Measurements from ENCODE around the gene NR2F6. TPM values are rescaled to one million over a fixed set of nuclear protein-coding genes. Genes with fewer than 3 reads are reported as not detected.
A peak's percentile ranks its signal among the peaks of the same experiment; 100 is the strongest.

NR2F6 gene
- total RNA-seq, 2 donors from 2014 or later, result 129 to 195 TPM

- Histone ChIP-seq H3K9ac (ENCODE audit: low read depth in 2 of 2, low read length in 2 of 2) (peak overlapping the region in 1 of 2 donors; percentile 26), H3K27ac (peak overlapping the region; percentile 77), H3K36me3 (no peaks in the 10 kb centered on the region), H3K27me3 (no peaks in the 10 kb centered on the region), H3K9me3 (no peaks in the 10 kb centered on the region), H3K4me3 (peak overlapping the region; percentile 51), H3K4me1 (peaks cover 9% of the 10 kb centered on the region)
- intact Hi-C loops (cut with DNase I), result no loop called here
- no peak for DNase-seq
- no peak for TF ChIP-seq CTCF (IDR thresholded peaks at IDR 0.05)
Observed at GRCh38 chr19:17216058-17216670, 29.6 kb downstream of the NR2F6 start.

DNA sequence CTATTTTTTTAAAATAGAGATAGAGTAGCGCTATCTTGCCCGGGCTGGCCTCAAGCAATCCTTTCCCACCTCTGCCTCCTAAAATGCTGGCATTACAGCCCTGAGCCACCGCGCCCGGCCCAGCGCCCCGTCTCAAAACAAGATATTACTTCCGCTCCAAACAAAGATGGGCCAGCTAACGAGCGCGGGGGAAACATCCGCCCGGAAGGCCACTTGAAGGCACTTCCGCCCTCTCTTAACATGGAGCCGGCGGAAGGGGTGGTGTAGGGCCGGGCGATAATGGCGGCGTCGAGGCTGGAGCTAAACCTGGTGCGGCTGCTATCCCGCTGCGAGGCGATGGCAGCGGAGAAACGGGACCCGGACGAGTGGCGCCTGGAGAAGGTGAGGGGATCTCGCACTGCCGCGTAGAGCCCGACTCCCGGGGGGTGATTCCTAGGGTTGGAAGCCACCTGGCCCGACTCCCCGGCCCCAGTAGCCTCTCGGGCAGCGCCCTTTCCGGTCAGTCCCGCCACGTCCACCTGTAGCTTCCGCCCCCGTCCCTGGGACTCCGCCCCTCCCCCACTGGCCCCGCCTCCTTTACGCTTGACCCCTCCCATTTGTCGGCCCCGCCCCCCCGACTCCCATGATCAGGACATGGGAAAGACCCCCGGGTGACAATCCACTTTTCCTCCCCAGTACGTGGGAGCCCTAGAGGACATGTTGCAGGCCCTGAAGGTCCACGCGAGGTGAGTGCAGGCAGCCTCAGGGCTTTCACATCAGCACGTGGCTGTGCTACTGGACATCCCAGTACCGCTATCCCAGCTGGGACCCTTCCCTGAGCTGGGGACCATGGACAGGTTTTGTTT lies 30.4 kb downstream of the NR2F6 start, which contains the start of gene USE1:
USE1 (plus strand) TSS at position 231 of the 845 bp plus-strand sequence; CDS start at position 280, 49 bp downstream.
- no peaks in the 10 kb centered on the region for H3K36me3 ChIP-seq
- DNase-seq, result peak; percentile 92
- intact Hi-C loops (cut with DNase I), result no loop called here
- peak within 1 kb of the TSS; percentile 51 for H3K4me3 ChIP-seq
- peak within 1 kb of the TSS; percentile 84 to 95 for H3K9ac ChIP-seq (ENCODE audit: low read depth in 2 of 2, low read length in 2 of 2)
- no peaks in the 10 kb centered on the region for H3K27me3 ChIP-seq
- no peaks in the 10 kb centered on the region for H3K9me3 ChIP-seq
- TF ChIP-seq CTCF (IDR thresholded peaks at IDR 0.05), result no peak
- H3K4me1 ChIP-seq, result peaks cover 8% of the 10 kb centered on the region
- H3K27ac ChIP-seq, result peak within 1 kb of the TSS; percentile 77

DNA sequence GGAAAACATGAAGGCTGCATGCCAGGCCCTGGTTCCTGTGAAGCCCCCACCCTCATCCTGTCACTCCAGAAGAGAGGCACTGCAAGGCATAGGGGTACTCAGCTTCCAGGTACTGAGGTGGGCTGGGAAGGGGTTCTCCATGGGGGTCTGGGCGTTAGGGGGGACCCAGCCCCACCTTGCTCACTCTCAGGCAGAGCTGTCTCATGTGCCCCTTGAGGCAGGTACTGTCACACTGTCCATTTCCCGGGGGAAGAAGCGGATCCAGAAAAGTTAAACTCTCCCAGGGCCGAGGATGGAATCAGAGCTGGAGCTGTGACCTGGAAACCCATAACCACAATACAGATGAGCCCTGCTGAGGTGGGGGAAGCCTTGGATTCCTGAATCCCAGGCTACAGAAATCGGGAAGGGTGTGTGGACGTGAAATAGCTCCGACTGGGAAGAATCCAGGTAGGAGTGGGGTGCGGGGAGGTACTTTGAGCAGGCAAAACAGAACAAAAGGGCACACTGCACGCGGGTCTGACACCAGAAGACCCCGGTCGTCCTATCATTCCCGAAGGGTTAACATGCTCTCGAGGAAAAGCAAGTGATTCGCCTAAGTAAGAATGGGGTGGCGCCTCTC lies 31.1 kb downstream of the NR2F6 start:
- H3K27me3 ChIP-seq, result no peaks in the 10 kb centered on the region
- DNase-seq, result no peak
- H3K4me1 ChIP-seq, result peaks cover 3% of the 10 kb centered on the region
- peak overlapping the region; percentile 54 to 84 for H3K9ac ChIP-seq (ENCODE audit: low read depth in 2 of 2, low read length in 2 of 2)
- peak overlapping the region; percentile 51 for H3K4me3 ChIP-seq
- no peaks in the 10 kb centered on the region for H3K36me3 ChIP-seq
- no peak for TF ChIP-seq CTCF (IDR thresholded peaks at IDR 0.05)
- intact Hi-C loops (cut with DNase I), result no loop called here
- H3K27ac ChIP-seq, result peak overlapping the region; percentile 77
- H3K9me3 ChIP-seq, result no peaks in the 10 kb centered on the region

DNA sequence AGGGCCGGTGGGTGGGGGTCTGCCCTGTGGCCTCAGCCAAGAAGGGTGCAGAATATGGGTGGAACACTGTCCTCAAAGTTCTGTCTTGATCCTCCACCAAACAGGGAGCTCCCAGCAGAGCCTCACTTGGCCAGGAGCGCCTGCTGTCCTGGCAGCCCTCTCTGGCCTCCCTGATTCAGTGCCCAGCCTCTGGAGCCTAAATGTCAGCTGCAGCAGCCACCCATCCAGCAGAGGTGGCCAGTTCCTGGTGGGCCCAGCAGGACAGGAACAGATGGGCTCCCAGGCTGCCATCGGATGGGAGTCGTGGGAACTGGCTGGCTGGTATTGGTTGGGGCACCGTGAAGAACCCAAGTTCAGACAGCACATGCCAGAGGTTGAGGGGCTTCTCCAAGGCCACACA lies 32.4 kb downstream of the NR2F6 start:
- DNase-seq, result no peak
- H3K4me1 ChIP-seq, result peaks cover 3% of the 10 kb centered on the region
- no peak overlapping the region for H3K4me3 ChIP-seq
- no peak for TF ChIP-seq CTCF (IDR thresholded peaks at IDR 0.05)
- intact Hi-C loops (cut with DNase I), result no loop called here
- no peaks in the 10 kb centered on the region for H3K27me3 ChIP-seq
- H3K27ac ChIP-seq, result no peak overlapping the region
- no peak overlapping the region for H3K9ac ChIP-seq (ENCODE audit: low read depth in 2 of 2, low read length in 2 of 2)
- H3K9me3 ChIP-seq, result no peaks in the 10 kb centered on the region
- no peaks in the 10 kb centered on the region for H3K36me3 ChIP-seq

DNA sequence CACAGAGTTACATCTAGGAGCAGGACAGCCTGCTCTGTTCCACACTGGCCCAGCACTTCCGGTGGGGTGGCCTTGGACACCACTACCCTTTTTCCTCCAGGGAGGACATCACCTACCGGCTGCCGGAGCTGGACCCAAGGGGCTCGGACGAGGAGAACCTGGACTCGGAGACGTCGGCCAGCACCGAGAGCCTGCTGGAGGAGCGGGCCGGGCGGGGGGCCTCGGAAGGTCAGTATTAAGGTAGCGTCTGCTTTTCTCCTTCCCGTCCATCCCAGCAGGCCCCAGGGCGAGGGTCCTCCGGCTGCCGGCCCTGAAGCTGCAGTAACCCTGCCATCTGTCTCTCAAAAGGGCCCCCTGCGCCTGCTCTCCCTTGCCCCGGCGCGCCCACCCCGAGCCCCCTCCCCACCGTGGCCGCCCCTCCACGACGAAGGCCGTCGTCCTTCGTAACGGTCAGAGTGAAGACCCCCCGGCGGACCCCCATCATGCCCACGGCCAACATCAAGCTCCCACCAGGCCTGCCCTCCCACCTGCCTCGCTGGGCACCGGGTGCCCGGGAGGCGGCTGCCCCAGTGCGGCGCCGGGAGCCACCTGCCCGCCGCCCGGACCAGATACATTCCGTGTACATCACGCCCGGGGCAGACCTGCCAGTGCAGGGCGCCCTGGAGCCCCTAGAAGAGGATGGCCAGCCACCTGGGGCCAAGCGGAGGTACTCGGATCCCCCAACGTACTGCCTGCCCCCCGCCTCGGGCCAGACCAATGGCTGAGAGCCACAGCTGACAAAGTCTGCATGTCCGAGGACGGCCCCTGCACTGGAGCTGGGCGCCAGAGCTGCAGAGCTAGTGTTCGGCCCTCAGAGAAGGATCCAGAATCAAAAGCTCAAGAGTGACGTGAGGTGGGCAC lies 33.9 kb downstream of the NR2F6 start:
- H3K9me3 ChIP-seq, result no peaks in the 10 kb centered on the region
- H3K36me3 ChIP-seq, result no peaks in the 10 kb centered on the region
- H3K4me3 ChIP-seq, result no peak overlapping the region
- H3K4me1 ChIP-seq, result peaks cover 3% of the 10 kb centered on the region
- intact Hi-C loops (cut with DNase I), result no loop called here
- TF ChIP-seq CTCF (IDR thresholded peaks at IDR 0.05), result no peak
- no peak overlapping the region for H3K27ac ChIP-seq
- no peaks in the 10 kb centered on the region for H3K27me3 ChIP-seq
- H3K9ac ChIP-seq (ENCODE audit: low read depth in 2 of 2, low read length in 2 of 2), result no peak overlapping the region
- DNase-seq, result no peak
